ENCODE data around the gene AQP12B.

GRCh38 chr2:240718896-240719490, 36.3 kb upstream of the AQP12B start:
- TF ChIP-seq, protein P1, sequence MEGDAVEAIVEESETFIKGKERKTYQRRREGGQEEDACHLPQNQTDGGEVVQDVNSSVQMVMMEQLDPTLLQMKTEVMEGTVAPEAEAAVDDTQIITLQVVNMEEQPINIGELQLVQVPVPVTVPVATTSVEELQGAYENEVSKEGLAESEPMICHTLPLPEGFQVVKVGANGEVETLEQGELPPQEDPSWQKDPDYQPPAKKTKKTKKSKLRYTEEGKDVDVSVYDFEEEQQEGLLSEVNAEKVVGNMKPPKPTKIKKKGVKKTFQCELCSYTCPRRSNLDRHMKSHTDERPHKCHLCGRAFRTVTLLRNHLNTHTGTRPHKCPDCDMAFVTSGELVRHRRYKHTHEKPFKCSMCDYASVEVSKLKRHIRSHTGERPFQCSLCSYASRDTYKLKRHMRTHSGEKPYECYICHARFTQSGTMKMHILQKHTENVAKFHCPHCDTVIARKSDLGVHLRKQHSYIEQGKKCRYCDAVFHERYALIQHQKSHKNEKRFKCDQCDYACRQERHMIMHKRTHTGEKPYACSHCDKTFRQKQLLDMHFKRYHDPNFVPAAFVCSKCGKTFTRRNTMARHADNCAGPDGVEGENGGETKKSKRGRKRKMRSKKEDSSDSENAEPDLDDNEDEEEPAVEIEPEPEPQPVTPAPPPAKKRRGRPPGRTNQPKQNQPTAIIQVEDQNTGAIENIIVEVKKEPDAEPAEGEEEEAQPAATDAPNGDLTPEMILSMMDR (IDR thresholded peaks at IDR 0.05), result no peak
- TF ChIP-seq POLR2A (IDR thresholded peaks at IDR 0.05) (no peak), POLR2AphosphoS5 (IDR thresholded peaks at IDR 0.05) (no peak)
